Smooth muscle cell (in vitro differentiated cells): ENCODE data around the gene JPH2. TPM values are rescaled to one million over a fixed set of nuclear protein-coding genes. Genes with fewer than 3 reads are reported as not detected.
A peak's percentile ranks its signal among the peaks of the same experiment; 100 is the strongest.

Experiments used
- DNase-seq: peaks from one replicate; lab custom pipeline; 2025; ENCODE audit not compliant: unreplicated experiment; lab: John Stamatoyannopoulos, UW
- H2AFZ ChIP-seq: fragments of 200-600 bp; sonication (generic); 2 replicates; pipeline ENCODE4 v1.6.0; 2016; ENCODE audit warnings: antibody characterized with exemption, low read depth, mild to moderate bottlenecking
- H3F3A ChIP-seq: fragments of 200-600 bp; sonication (generic); 2 replicates; pipeline ENCODE4 v1.6.0; 2017; ENCODE audit warnings: antibody characterized with exemption, low read depth
- H3K27ac ChIP-seq: fragments of 200-600 bp; sonication (generic); 2 replicates; pipeline ENCODE4 v1.5.1; 2016; ENCODE audit warnings: low read depth, mild to moderate bottlenecking
- H3K27me3 ChIP-seq: fragments of 200-600 bp; sonication (generic); 2 replicates; pipeline ENCODE4 v1.6.1; 2016; ENCODE audit warnings: low read depth, mild to moderate bottlenecking
- H3K36me3 ChIP-seq: fragments of 200-600 bp; sonication (generic); 2 replicates; pipeline ENCODE4 v1.5.1; 2016; ENCODE audit warnings: low read depth
- H3K4me1 ChIP-seq: fragments of 200-600 bp; sonication (generic); 2 replicates; pipeline ENCODE4 v1.5.1; 2016; ENCODE audit warnings: low read depth
- H3K4me2 ChIP-seq: fragments of 200-600 bp; sonication (generic); 2 replicates; pipeline ENCODE4 v1.6.0; 2016; ENCODE audit warnings: mild to moderate bottlenecking
- H3K4me3 ChIP-seq: fragments of 200-600 bp; sonication (generic); 2 replicates; pipeline ENCODE4 v1.5.1; 2016; ENCODE audit warnings: mild to moderate bottlenecking
- H3K79me2 ChIP-seq: fragments of 200-600 bp; sonication (generic); 2 replicates; pipeline ENCODE4 v1.6.0; 2016; ENCODE audit warnings: low read depth, mild to moderate bottlenecking
- H3K9ac ChIP-seq: fragments of 200-600 bp; sonication (generic); 2 replicates; pipeline ENCODE4 v1.6.0; 2016; ENCODE audit warnings: low read depth
- H3K9me3 ChIP-seq: fragments of 200-600 bp; sonication (generic); replicated peaks from 2 replicates; pipeline ENCODE4 v1.5.1; 2016; ENCODE audit warnings: low read depth
- H4K20me1 ChIP-seq: fragments of 200-600 bp; sonication (generic); 2 replicates; pipeline ENCODE4 v1.6.0; 2016; ENCODE audit warnings: low read depth
- CTCF ChIP-seq: fragments of 200-600 bp; sonication (generic); IDR thresholded peaks from 2 replicates; pipeline ENCODE4 v1.5.1; 2017; ENCODE audit warnings: borderline replicate concordance, mild to moderate bottlenecking, antibody characterized with exemption; ENCODE audit not compliant: insufficient read depth, poor library complexity, severe bottlenecking
- WGBS: methylation state at CpG from one replicate; pipeline ENCODE4 v1.1.7; 2016; ENCODE audit warnings: low lambda C conversion rate; 5-methylcytosine and 5-hydroxymethylcytosine counted together
- polyA plus RNA-seq: library from polyadenylated mRNA; unstranded; fragments of >200 nt; fragmentation: Nextera tagmentation; extraction: Ambion mirVana; gene quantifications from 2 replicates; pipeline ENCODE4 v1.2.1, GENCODE V29; 2016
- total RNA-seq: library from RNA; depleted of rRNA; stranded (reverse); fragments of >200 nt; gene quantifications from 2 replicates; pipeline ENCODE4 v1.2.3, GENCODE V29; 2014

JPH2 gene
- total and polyA plus RNA-seq, 2 experiments from 2014 or later: 4.4 to 6.0 TPM

GRCh38 chr20:44138867-44139266, 48.1 kb downstream of the JPH2 start:
- H3K27me3 ChIP-seq: no peaks in the 10 kb centered on the region

GRCh38 chr20:44137266-44137801, 49.7 kb downstream of the JPH2 start:
- H2AFZ ChIP-seq: peak overlapping the region; percentile 28
- 5% methylated on average over 13 of the region's 15 CpGs for WGBS

More at GRCh38 chr20:44138867-44139266, 48.1 kb downstream of the JPH2 start:
- peaks cover 6% of the 10 kb centered on the region for H3K4me1 ChIP-seq
- WGBS: 88% methylated on average over 10 of the region's 10 CpGs
- H3K4me3 ChIP-seq: no peak overlapping the region
- H2AFZ ChIP-seq: no peak overlapping the region
- H3K79me2 ChIP-seq: no peaks in the 10 kb centered on the region
- peaks cover 15% of the 10 kb centered on the region for H3F3A ChIP-seq
- no peaks in the 10 kb centered on the region for H3K9me3 ChIP-seq
- H4K20me1 ChIP-seq: no peaks in the 10 kb centered on the region
- H3K36me3 ChIP-seq: no peaks in the 10 kb centered on the region
- H3K27ac ChIP-seq: peak overlapping the region; percentile 22
- TF ChIP-seq CTCF: no peak
- H3K4me2 ChIP-seq: no peak overlapping the region
- no peak for DNase-seq
- H3K9ac ChIP-seq: no peak overlapping the region

GRCh38 chr20:44136579-44137265, 50.3 kb downstream of the JPH2 start:
- no peaks in the 10 kb centered on the region for H3K9me3 ChIP-seq
- H3K4me1 ChIP-seq: peaks cover 6% of the 10 kb centered on the region
- no peak for TF ChIP-seq CTCF
- WGBS: 26% methylated on average over 7 of the region's 7 CpGs
- H3K4me3 ChIP-seq: no peak overlapping the region
- no peak overlapping the region for H2AFZ ChIP-seq
- H3K27me3 ChIP-seq: no peaks in the 10 kb centered on the region
- peaks cover 15% of the 10 kb centered on the region for H3F3A ChIP-seq
- H4K20me1 ChIP-seq: no peaks in the 10 kb centered on the region
- peak overlapping the region; percentile 78 for H3K4me2 ChIP-seq
- no peaks in the 10 kb centered on the region for H3K36me3 ChIP-seq
- H3K9ac ChIP-seq: no peak overlapping the region
- no peaks in the 10 kb centered on the region for H3K79me2 ChIP-seq
- DNase-seq: no peak
- peak overlapping the region; percentile 59 for H3K27ac ChIP-seq

More at GRCh38 chr20:44137266-44137801, 49.7 kb downstream of the JPH2 start:
- H3K9me3 ChIP-seq: no peaks in the 10 kb centered on the region
- H3K36me3 ChIP-seq: no peaks in the 10 kb centered on the region
- no peak for TF ChIP-seq CTCF
- H3K9ac ChIP-seq: no peak overlapping the region
- peak overlapping the region; percentile 59 for H3K27ac ChIP-seq
- no peak for DNase-seq
- peak overlapping the region; percentile 78 for H3K4me2 ChIP-seq
- H4K20me1 ChIP-seq: no peaks in the 10 kb centered on the region
- H3K27me3 ChIP-seq: no peaks in the 10 kb centered on the region
- no peak overlapping the region for H3K4me3 ChIP-seq
- H3K4me1 ChIP-seq: peaks cover 6% of the 10 kb centered on the region
- H3F3A ChIP-seq: peaks cover 15% of the 10 kb centered on the region
- no peaks in the 10 kb centered on the region for H3K79me2 ChIP-seq
